ENCODE data around the gene GAN. TPM values are rescaled to one million over a fixed set of nuclear protein-coding genes. Genes with fewer than 3 reads are reported as not detected.

The GAN gene
- total RNA-seq, 1 experiment from 2014 or later = 22.5 TPM

DNA sequence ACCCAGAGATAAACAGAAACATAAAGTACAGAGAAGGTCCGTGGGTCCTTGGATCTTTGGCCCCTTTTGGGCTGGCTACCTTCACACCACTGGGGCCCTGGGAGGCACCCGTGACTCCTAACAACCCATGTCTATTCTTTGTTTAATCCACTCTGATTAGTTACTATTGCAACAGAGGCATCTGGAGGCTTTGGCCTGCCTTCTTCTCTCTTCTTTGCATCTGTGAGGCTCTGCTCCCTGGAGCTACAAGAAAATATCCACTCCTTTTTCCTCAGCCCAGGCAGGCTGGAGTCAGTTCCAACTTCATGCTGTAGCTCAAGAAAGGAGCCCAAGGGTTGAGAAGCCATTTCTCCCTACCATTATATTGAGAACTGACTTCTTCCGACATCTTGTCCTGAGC lies 120.3 kb downstream of the GAN start:
- intact Hi-C loops (cut with micrococcal nuclease) = no loop called here
- DNase-seq (ENCODE audit: low read depth, low spot score) = no peak
- peaks cover 0 to 13% of the 10 kb centered on the region in 2 experiments; a peak in 1 of 4 replicates for H3K4me1 ChIP-seq (ENCODE audit: control insufficient read depth in 1 of 2, insufficient read depth in 2 of 2, low read length in 2 of 2)
- H3K4me3 ChIP-seq (replicated peaks in 1 of 2; ENCODE audit: low read depth in 1 of 2, low read length in 2 of 2) = no peak overlapping the region
- no peak overlapping the region for H3K27ac ChIP-seq (ENCODE audit: low read depth, low read length)
- ChIA-PET RAD21 (ENCODE audit: low non-redundant PET in 1 of 2, low total read pairs in 2 of 2, uncharacterized antibody in 2 of 2, unreplicated experiment in 2 of 2) (no interaction called here), CTCF (no interaction called here), POLR2A (no interaction called here)
- no peak overlapping the region for H2AFZ ChIP-seq (ENCODE audit: low read depth, low read length, poor library complexity, severe bottlenecking)
- BruUV-seq (replicated peaks) = no TSS peak
- no peak overlapping the region for H3K9ac ChIP-seq (ENCODE audit: low read length)
- no peaks in the 10 kb centered on the region for H3K9me3 ChIP-seq (ENCODE audit: control insufficient read depth in 1 of 2, insufficient read depth in 1 of 2, low read depth in 1 of 2, low read length in 2 of 2)
- ATAC-seq = no peak
- H4K20me1 ChIP-seq (ENCODE audit: insufficient read depth) = no peaks in the 10 kb centered on the region
- H3K4me2 ChIP-seq (ENCODE audit: low read length) = no peak overlapping the region
- H3K36me3 ChIP-seq (ENCODE audit: control insufficient read depth in 1 of 2, insufficient read depth in 2 of 2, low read length in 2 of 2) = no peaks in the 10 kb centered on the region
- TF ChIP-seq CEBPB (IDR thresholded peaks at IDR 0.05; ENCODE audit: low read depth) (no peak), SP1 (IDR thresholded peaks at IDR 0.05; ENCODE audit: low read depth) (no peak), POLR2A (IDR thresholded peaks at IDR 0.05; ENCODE audit: borderline replicate concordance, extremely low read depth, insufficient read depth, insufficient read length) (no peak), SIN3A (IDR thresholded peaks at IDR 0.05; ENCODE audit: low read depth) (no peak), SRF (IDR thresholded peaks at IDR 0.05; ENCODE audit: low read depth) (no peak), ZFX (IDR thresholded peaks at IDR 0.05) (no peak), EZH2phosphoT487 (IDR thresholded peaks at IDR 0.05; ENCODE audit: borderline replicate concordance) (no peak), EGR1 (IDR thresholded peaks at IDR 0.05; ENCODE audit: low read depth) (no peak), CBX3 (IDR thresholded peaks at IDR 0.05; ENCODE audit: low read depth) (no peak), TCF7L2 (IDR thresholded peaks at IDR 0.05; ENCODE audit: borderline replicate concordance, extremely low read depth, insufficient read depth, insufficient read length) (no peak), ATF3 (IDR thresholded peaks at IDR 0.05) (no peak), POLR2AphosphoS5 (IDR thresholded peaks at IDR 0.05; ENCODE audit: low read depth, low read length) (no peak), ELF1 (IDR thresholded peaks at IDR 0.05; ENCODE audit: borderline replicate concordance, low read depth) (no peak), ZBTB33 (IDR thresholded peaks at IDR 0.05; ENCODE audit: extremely low read depth, insufficient replicate concordance, low read length) (no peak), YY1 (IDR thresholded peaks at IDR 0.05; ENCODE audit: extremely low read depth, insufficient replicate concordance, low read depth, low read length) (no peak), ZNF274 (IDR thresholded peaks at IDR 0.05; ENCODE audit: low read depth, low read length) (no peak), EZH2 (IDR thresholded peaks at IDR 0.05) (no peak), REST (IDR thresholded peaks at IDR 0.05; ENCODE audit: low read depth) (no peak)
- TF ChIP-seq, protein P1, sequence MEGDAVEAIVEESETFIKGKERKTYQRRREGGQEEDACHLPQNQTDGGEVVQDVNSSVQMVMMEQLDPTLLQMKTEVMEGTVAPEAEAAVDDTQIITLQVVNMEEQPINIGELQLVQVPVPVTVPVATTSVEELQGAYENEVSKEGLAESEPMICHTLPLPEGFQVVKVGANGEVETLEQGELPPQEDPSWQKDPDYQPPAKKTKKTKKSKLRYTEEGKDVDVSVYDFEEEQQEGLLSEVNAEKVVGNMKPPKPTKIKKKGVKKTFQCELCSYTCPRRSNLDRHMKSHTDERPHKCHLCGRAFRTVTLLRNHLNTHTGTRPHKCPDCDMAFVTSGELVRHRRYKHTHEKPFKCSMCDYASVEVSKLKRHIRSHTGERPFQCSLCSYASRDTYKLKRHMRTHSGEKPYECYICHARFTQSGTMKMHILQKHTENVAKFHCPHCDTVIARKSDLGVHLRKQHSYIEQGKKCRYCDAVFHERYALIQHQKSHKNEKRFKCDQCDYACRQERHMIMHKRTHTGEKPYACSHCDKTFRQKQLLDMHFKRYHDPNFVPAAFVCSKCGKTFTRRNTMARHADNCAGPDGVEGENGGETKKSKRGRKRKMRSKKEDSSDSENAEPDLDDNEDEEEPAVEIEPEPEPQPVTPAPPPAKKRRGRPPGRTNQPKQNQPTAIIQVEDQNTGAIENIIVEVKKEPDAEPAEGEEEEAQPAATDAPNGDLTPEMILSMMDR (IDR thresholded peaks at IDR 0.05 in 2 of 3, conservative IDR thresholded peaks at IDR 0.05 in 1 of 3; ENCODE audit: borderline replicate concordance in 1 of 3, insufficient read depth in 1 of 3, low read depth in 2 of 3, low read length in 2 of 3) = no peak
- TF ChIP-seq, protein P2, sequence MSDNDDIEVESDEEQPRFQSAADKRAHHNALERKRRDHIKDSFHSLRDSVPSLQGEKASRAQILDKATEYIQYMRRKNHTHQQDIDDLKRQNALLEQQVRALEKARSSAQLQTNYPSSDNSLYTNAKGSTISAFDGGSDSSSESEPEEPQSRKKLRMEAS (IDR thresholded peaks at IDR 0.05) = no peak
- H3K27me3 ChIP-seq (ENCODE audit: insufficient read depth, low read length) = no peaks in the 10 kb centered on the region
- no peaks in the 10 kb centered on the region for H3K79me2 ChIP-seq (ENCODE audit: insufficient read depth, low read length)
- no peaks in the 10 kb centered on the region for H3K9me2 ChIP-seq (ENCODE audit: insufficient read depth)

All from HCT116 (cell line).